H1 (cell line): ENCODE data around the gene SLC35B2. TPM values are rescaled to one million over a fixed set of nuclear protein-coding genes. Genes with fewer than 3 reads are reported as not detected.

Experiments
- KDM1A ChIP-seq: fragments of 200-600, 300-600 bp; sonication (generic); IDR thresholded peaks from 2 replicates; pipeline ENCODE4 v1.7.1; 2016; ENCODE audit warnings: mild to moderate bottlenecking, low read length, borderline replicate concordance
- PHF8 ChIP-seq: fragments of 200-600 bp; sonication (generic); conservative IDR thresholded peaks from 2 replicates; pipeline ENCODE4 v1.7.1; 2012; ENCODE audit warnings: low read depth, mild to moderate bottlenecking, inconsistent platforms, low read length, moderate library complexity
- RAD21 ChIP-seq, 2 experiments: IDR thresholded peaks in 1 of 2; conservative IDR thresholded peaks in 1 of 2; 2 replicates each; pipeline ENCODE4 v1.6.1; 2011; ENCODE audit warnings: low read depth in 2 of 2, low read length in 2 of 2, improper control_type of control experiment in 1 of 2, inconsistent platforms in 1 of 2, mild to moderate bottlenecking in 1 of 2, moderate library complexity in 1 of 2
- polyA plus RNA-seq, 7 experiments: library from polyadenylated mRNA; depleted of rRNA in 3 of 7; stranded (reverse) in 5 of 7; unstranded in 2 of 7; fragments of >200 nt in 5 of 7; fragments of 200-250 nt in 2 of 7; gene quantifications; 1 replicate in 5 of 7; 2 replicates in 1 of 7; 4 replicates in 1 of 7; pipeline versions ENCODE4 v1.2.1 to v1.2.3, GENCODE V29; 2011 to 2013; ENCODE audit warnings: missing spikeins in 2 of 7, mixed read lengths in 2 of 7
- total RNA-seq: library from RNA; stranded (reverse); fragmentation: NEBNext Ultra II Directional; extraction: Animal tissue kit (Norgen Biotek cat#: 25700); gene quantifications from 2 replicates; pipeline ENCODE4 v1.2.1, GENCODE V29; 2021

The SLC35B2 gene
- total and polyA plus RNA-seq, 2 of the 8 experiments (the other 6 are each of a cell fraction or from before 2014, with no cell fraction given), result 29.5 to 65.0 TPM

GRCh38 chr6:44284121-44284520, 26.8 kb upstream of the SLC35B2 start (continued):
- no peak for TF ChIP-seq RAD21 (IDR thresholded peaks at IDR 0.05 in 1 of 2, conservative IDR thresholded peaks at IDR 0.05 in 1 of 2; ENCODE audit: low read depth in 2 of 2, low read length in 2 of 2)
- TF ChIP-seq PHF8, result no peak
- TF ChIP-seq KDM1A, result no peak
